ENCODE results near the gene CTCF. TPM values are rescaled to one million over a fixed set of nuclear protein-coding genes. Genes with fewer than 3 reads are reported as not detected.

CTCF gene
- total and polyA plus RNA-seq, 2 experiments from 2014 or later = 64.5 to 72.3 TPM

DNA sequence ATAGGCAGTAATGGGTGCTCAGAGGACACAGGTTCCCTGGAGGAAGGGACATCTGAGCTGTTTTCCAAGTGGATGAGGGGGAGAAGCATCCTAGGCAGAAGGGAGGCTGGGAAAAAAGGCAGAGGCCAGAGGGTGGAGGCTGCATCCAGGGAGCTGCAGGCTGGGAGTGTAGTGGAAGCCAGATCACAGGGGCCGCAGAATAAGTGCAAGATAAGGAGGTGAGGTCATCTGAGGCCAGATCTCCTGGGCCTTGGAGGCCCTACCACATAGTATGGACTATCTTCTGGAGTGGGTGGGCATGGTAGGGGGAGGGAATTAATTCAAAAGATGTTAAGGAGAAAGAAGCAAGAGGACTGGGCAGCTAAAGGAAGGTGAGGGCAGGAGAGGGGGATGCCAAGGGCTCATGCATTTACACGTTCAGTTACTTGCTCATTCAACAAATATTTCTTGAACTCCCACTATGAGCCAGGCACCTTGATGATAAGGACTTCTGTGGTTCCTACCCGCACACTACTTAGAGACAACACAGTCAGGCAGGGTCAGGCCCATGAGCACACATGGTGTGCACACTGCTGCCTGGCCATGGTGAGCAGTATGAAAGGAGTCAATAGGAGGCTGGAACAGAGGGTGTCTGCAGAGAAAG is 36.1 kb upstream of the CTCF start:
- no peak for DNase-seq (ENCODE audit: low spot score)
- no peak overlapping the region for H3K27ac Mint-ChIP-seq
- no peak overlapping the region for H3K27ac ChIP-seq (ENCODE audit: low read depth)

More for the DNA sequence above, 36.1 kb upstream of the CTCF start:
- peaks cover 88% of the 10 kb centered on the region for H3K27me3 Mint-ChIP-seq (ENCODE audit: insufficient read depth, low read depth, poor library complexity)
- no peak overlapping the region for H3K4me2 ChIP-seq
- no peaks in the 10 kb centered on the region; the same call in 2 of the 3 replicates for H3K9me3 Mint-ChIP-seq
- H3K36me3 ChIP-seq (ENCODE audit: insufficient read depth) = no peaks in the 10 kb centered on the region
- H3K4me1 Mint-ChIP-seq = peaks cover 4% of the 10 kb centered on the region
- TF ChIP-seq ZNF331 (CRISPR knock-in tag; IDR thresholded peaks at IDR 0.05; ENCODE audit: low read depth) (no peak), ETS1 (IDR thresholded peaks at IDR 0.05) (no peak), CREB1 (CRISPR knock-in tag; IDR thresholded peaks at IDR 0.05; ENCODE audit: low read depth) (no peak)
- TF ChIP-seq, protein P1, sequence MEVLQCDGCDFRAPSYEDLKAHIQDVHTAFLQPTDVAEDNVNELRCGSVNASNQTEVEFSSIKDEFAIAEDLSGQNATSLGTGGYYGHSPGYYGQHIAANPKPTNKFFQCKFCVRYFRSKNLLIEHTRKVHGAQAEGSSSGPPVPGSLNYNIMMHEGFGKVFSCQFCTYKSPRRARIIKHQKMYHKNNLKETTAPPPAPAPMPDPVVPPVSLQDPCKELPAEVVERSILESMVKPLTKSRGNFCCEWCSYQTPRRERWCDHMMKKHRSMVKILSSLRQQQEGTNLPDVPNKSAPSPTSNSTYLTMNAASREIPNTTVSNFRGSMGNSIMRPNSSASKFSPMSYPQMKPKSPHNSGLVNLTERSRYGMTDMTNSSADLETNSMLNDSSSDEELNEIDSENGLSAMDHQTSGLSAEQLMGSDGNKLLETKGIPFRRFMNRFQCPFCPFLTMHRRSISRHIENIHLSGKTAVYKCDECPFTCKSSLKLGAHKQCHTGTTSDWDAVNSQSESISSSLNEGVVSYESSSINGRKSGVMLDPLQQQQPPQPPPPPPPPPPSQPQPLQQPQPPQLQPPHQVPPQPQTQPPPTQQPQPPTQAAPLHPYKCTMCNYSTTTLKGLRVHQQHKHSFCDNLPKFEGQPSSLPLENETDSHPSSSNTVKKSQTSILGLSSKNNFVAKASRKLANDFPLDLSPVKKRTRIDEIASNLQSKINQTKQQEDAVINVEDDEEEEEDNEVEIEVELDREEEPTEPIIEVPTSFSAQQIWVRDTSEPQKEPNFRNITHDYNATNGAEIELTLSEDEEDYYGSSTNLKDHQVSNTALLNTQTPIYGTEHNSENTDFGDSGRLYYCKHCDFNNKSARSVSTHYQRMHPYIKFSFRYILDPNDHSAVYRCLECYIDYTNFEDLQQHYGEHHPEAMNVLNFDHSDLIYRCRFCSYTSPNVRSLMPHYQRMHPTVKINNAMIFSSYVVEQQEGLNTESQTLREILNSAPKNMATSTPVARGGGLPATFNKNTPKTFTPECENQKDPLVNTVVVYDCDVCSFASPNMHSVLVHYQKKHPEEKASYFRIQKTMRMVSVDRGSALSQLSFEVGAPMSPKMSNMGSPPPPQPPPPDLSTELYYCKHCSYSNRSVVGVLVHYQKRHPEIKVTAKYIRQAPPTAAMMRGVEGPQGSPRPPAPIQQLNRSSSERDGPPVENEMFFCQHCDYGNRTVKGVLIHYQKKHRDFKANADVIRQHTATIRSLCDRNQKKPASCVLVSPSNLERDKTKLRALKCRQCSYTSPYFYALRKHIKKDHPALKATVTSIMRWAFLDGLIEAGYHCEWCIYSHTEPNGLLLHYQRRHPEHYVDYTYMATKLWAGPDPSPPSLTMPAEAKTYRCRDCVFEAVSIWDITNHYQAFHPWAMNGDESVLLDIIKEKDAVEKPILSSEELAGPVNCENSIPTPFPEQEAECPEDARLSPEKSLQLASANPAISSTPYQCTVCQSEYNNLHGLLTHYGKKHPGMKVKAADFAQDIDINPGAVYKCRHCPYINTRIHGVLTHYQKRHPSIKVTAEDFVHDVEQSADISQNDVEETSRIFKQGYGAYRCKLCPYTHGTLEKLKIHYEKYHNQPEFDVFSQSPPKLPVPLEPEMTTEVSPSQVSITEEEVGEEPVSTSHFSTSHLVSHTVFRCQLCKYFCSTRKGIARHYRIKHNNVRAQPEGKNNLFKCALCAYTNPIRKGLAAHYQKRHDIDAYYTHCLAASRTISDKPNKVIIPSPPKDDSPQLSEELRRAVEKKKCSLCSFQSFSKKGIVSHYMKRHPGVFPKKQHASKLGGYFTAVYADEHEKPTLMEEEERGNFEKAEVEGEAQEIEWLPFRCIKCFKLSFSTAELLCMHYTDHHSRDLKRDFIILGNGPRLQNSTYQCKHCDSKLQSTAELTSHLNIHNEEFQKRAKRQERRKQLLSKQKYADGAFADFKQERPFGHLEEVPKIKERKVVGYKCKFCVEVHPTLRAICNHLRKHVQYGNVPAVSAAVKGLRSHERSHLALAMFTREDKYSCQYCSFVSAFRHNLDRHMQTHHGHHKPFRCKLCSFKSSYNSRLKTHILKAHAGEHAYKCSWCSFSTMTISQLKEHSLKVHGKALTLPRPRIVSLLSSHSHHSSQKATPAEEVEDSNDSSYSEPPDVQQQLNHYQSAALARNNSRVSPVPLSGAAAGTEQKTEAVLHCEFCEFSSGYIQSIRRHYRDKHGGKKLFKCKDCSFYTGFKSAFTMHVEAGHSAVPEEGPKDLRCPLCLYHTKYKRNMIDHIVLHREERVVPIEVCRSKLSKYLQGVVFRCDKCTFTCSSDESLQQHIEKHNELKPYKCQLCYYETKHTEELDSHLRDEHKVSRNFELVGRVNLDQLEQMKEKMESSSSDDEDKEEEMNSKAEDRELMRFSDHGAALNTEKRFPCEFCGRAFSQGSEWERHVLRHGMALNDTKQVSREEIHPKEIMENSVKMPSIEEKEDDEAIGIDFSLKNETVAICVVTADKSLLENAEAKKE (CRISPR knock-in tag; IDR thresholded peaks at IDR 0.05) = no peak
- TF ChIP-seq, protein P2, sequence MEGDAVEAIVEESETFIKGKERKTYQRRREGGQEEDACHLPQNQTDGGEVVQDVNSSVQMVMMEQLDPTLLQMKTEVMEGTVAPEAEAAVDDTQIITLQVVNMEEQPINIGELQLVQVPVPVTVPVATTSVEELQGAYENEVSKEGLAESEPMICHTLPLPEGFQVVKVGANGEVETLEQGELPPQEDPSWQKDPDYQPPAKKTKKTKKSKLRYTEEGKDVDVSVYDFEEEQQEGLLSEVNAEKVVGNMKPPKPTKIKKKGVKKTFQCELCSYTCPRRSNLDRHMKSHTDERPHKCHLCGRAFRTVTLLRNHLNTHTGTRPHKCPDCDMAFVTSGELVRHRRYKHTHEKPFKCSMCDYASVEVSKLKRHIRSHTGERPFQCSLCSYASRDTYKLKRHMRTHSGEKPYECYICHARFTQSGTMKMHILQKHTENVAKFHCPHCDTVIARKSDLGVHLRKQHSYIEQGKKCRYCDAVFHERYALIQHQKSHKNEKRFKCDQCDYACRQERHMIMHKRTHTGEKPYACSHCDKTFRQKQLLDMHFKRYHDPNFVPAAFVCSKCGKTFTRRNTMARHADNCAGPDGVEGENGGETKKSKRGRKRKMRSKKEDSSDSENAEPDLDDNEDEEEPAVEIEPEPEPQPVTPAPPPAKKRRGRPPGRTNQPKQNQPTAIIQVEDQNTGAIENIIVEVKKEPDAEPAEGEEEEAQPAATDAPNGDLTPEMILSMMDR (conservative IDR thresholded peaks at IDR 0.05; ENCODE audit: low read depth in 2 of 2) = no peak
- peaks cover 10% of the 10 kb centered on the region; the same call in 1 of the 2 replicates for H3K4me1 ChIP-seq (ENCODE audit: insufficient read depth)
- 0 out of 2 replicates have a peak, but pooled peaks cover 10% of the 10 kb centered on the region for H3F3A ChIP-seq (replicated peaks; ENCODE audit: low read depth)
- peaks cover 96% of the 10 kb centered on the region for H3K27me3 ChIP-seq (ENCODE audit: insufficient read depth)
- H2AFZ ChIP-seq = no peak overlapping the region
- ATAC-seq = no peak
- H3K4me3 ChIP-seq = no peak overlapping the region
- H3K9me2 ChIP-seq (ENCODE audit: insufficient read depth) = no peaks in the 10 kb centered on the region
- H3K79me2 ChIP-seq (replicated peaks; ENCODE audit: insufficient read depth) = no peaks in the 10 kb centered on the region
- H4K20me1 ChIP-seq (replicated peaks; ENCODE audit: insufficient read depth) = peaks cover 3% of the 10 kb centered on the region; the same call in 1 of the 2 replicates
- H3K36me3 Mint-ChIP-seq (ENCODE audit: low read depth) = no peaks in the 10 kb centered on the region
- H3K4me3 Mint-ChIP-seq = no peak overlapping the region; the same call in 1 of the 3 replicates
